Astrocyte (in vitro differentiated cells and primary cell): ENCODE data around the gene KLRC1. TPM values are rescaled to one million over a fixed set of nuclear protein-coding genes. Genes with fewer than 3 reads are reported as not detected.

Experiments used
- DNase-seq: peaks from one replicate; pipeline ENCODE4 v3.0.0-alpha.2; 2010; ENCODE audit warnings: low read depth
- FAIRE-seq: peaks from 2 replicates; lab custom pipeline; 2011; peaks lifted over from hg19 to GRCh38; lab: Jason Lieb, UNC
- H2AFZ ChIP-seq: 2 replicates; pipeline ENCODE4 v1.6.0; 2012; ENCODE audit warnings: low read depth, low read length, inconsistent platforms
- H3K27ac ChIP-seq: 2 replicates; pipeline ENCODE4 v1.5.1; 2011; ENCODE audit warnings: low read depth, low read length, inconsistent platforms
- H3K27me3 ChIP-seq: 2 replicates; pipeline ENCODE4 v1.6.0; 2011; ENCODE audit warnings: low read length, inconsistent platforms; ENCODE audit not compliant: insufficient read depth
- H3K36me3 ChIP-seq: 2 replicates; pipeline ENCODE4 v1.5.1; 2011; ENCODE audit warnings: low read length, inconsistent platforms; ENCODE audit not compliant: insufficient read depth
- H3K4me1 ChIP-seq: 2 replicates; pipeline ENCODE4 v1.5.1; 2011; ENCODE audit warnings: low read length, inconsistent platforms; ENCODE audit not compliant: insufficient read depth
- H3K4me2 ChIP-seq: 2 replicates; pipeline ENCODE4 v1.6.0; 2012; ENCODE audit warnings: low read length, inconsistent platforms
- H3K4me3 ChIP-seq: 2 replicates; pipeline ENCODE4 v1.5.1; 2011; ENCODE audit warnings: low read depth, mild to moderate bottlenecking, low read length, inconsistent platforms; ENCODE audit not compliant: insufficient read depth
- H3K79me2 ChIP-seq: 2 replicates; pipeline ENCODE4 v1.6.0; 2012; ENCODE audit warnings: mild to moderate bottlenecking, low read length, inconsistent platforms; ENCODE audit not compliant: insufficient read depth
- H3K9ac ChIP-seq: 2 replicates; pipeline ENCODE4 v1.6.0; 2012; ENCODE audit warnings: mild to moderate bottlenecking, low read length, inconsistent platforms
- H3K9me3 ChIP-seq: 2 replicates; pipeline ENCODE4 v1.5.1; 2012; ENCODE audit warnings: low read depth, mild to moderate bottlenecking, low read length, inconsistent platforms; ENCODE audit not compliant: insufficient read depth
- H4K20me1 ChIP-seq: 2 replicates; pipeline ENCODE4 v1.6.0; 2012; ENCODE audit warnings: low read length, inconsistent platforms; ENCODE audit not compliant: insufficient read depth
- H3K27ac Mint-ChIP-seq: one replicate; pipeline ENCODE4 v1.8.0; 2021; ENCODE audit warnings: mild to moderate bottlenecking, mixed read lengths; ENCODE audit not compliant: unreplicated experiment
- H3K27me3 Mint-ChIP-seq: one replicate; pipeline ENCODE4 v1.8.0; 2021; ENCODE audit warnings: low read depth, mixed read lengths; ENCODE audit not compliant: unreplicated experiment
- H3K36me3 Mint-ChIP-seq: one replicate; pipeline ENCODE4 v1.8.0; 2021; ENCODE audit warnings: low read depth, mixed read lengths; ENCODE audit not compliant: unreplicated experiment
- H3K4me1 Mint-ChIP-seq: one replicate; pipeline ENCODE4 v1.8.0; 2021; ENCODE audit warnings: low read depth, mixed read lengths; ENCODE audit not compliant: unreplicated experiment
- H3K4me3 Mint-ChIP-seq: one replicate; pipeline ENCODE4 v1.8.0; 2021; ENCODE audit warnings: mild to moderate bottlenecking, moderate library complexity, mixed read lengths; ENCODE audit not compliant: unreplicated experiment
- H3K9me3 Mint-ChIP-seq: one replicate; pipeline ENCODE4 v1.8.0; 2021; ENCODE audit warnings: mild to moderate bottlenecking, mixed read lengths; ENCODE audit not compliant: unreplicated experiment
- CTCF ChIP-seq: IDR thresholded peaks from 2 replicates; pipeline ENCODE4 v1.5.1; 2011; ENCODE audit warnings: low read depth, mild to moderate bottlenecking, inconsistent platforms, low read length, moderate library complexity; ENCODE audit not compliant: insufficient read depth
- EZH2 ChIP-seq: IDR thresholded peaks from 2 replicates; pipeline ENCODE4 v1.6.1; 2012; ENCODE audit warnings: mild to moderate bottlenecking, low read length, inconsistent platforms; ENCODE audit not compliant: insufficient read depth
- total RNA-seq: library from RNA; stranded (reverse); gene quantifications from 2 replicates; pipeline ENCODE4 v1.2.1, GENCODE V29; 2021

KLRC1 gene
- total RNA-seq, 1 donor from 2014 or later, result not detected

GRCh38 chr12:10405294-10405693 lies 47.9 kb downstream of the KLRC1 start:
- Mint-ChIP-seq H3K36me3 (no peaks in the 10 kb centered on the region), H3K9me3 (no peaks in the 10 kb centered on the region), H3K27me3 (no peaks in the 10 kb centered on the region), H3K4me1 (peaks cover 5% of the 10 kb centered on the region), H3K27ac (no peak overlapping the region), H3K4me3 (no peak overlapping the region)
- no peak overlapping the region for H3K4me3 ChIP-seq
- no peaks in the 10 kb centered on the region for H3K36me3 ChIP-seq
- H3K4me1 ChIP-seq, result no peaks in the 10 kb centered on the region
- FAIRE-seq, result no peak
- TF ChIP-seq EZH2, result no peak
- no peak for TF ChIP-seq CTCF
- no peaks in the 10 kb centered on the region for H3K27me3 ChIP-seq
- H3K9me3 ChIP-seq, result no peaks in the 10 kb centered on the region
- no peaks in the 10 kb centered on the region for H3K79me2 ChIP-seq
- no peak overlapping the region for H3K27ac ChIP-seq
- no peaks in the 10 kb centered on the region for H4K20me1 ChIP-seq
- H2AFZ ChIP-seq, result no peak overlapping the region
- H3K9ac ChIP-seq, result no peak overlapping the region
- H3K4me2 ChIP-seq, result no peak overlapping the region
- DNase-seq, result no peak

GRCh38 chr12:10404798-10405197 lies 48.4 kb downstream of the KLRC1 start:
- no peaks in the 10 kb centered on the region for H3K27me3 ChIP-seq
- TF ChIP-seq CTCF, result no peak
- TF ChIP-seq EZH2, result no peak
- H3K4me1 Mint-ChIP-seq, result peaks cover 5% of the 10 kb centered on the region
- no peak overlapping the region for H2AFZ ChIP-seq
- H3K79me2 ChIP-seq, result no peaks in the 10 kb centered on the region
- DNase-seq (no peak), FAIRE-seq (no peak)
- H3K4me1 ChIP-seq, result no peaks in the 10 kb centered on the region
- H3K9ac ChIP-seq, result no peak overlapping the region
- no peaks in the 10 kb centered on the region for H3K9me3 Mint-ChIP-seq
- no peak overlapping the region for H3K27ac ChIP-seq
- H3K27me3 Mint-ChIP-seq, result no peaks in the 10 kb centered on the region
- no peak overlapping the region for H3K4me3 Mint-ChIP-seq
- no peaks in the 10 kb centered on the region for H3K9me3 ChIP-seq
- H3K36me3 ChIP-seq, result no peaks in the 10 kb centered on the region
- H4K20me1 ChIP-seq, result no peaks in the 10 kb centered on the region
- H3K4me3 ChIP-seq, result no peak overlapping the region
- no peak overlapping the region for H3K27ac Mint-ChIP-seq
- no peaks in the 10 kb centered on the region for H3K36me3 Mint-ChIP-seq
- H3K4me2 ChIP-seq, result no peak overlapping the region

- H3K79me2 ChIP-seq, result no peaks in the 10 kb centered on the region
- no peaks in the 10 kb centered on the region for H3K27me3 Mint-ChIP-seq
- H3K36me3 Mint-ChIP-seq, result no peaks in the 10 kb centered on the region
Observed at GRCh38 chr12:10400829-10401228, 52.3 kb downstream of the KLRC1 start.

More at GRCh38 chr12:10400829-10401228, 52.3 kb downstream of the KLRC1 start:
- Histone ChIP-seq H3K36me3 (no peaks in the 10 kb centered on the region), H3K27ac (no peak overlapping the region), H3K9me3 (no peaks in the 10 kb centered on the region), H3K4me3 (no peak overlapping the region), H4K20me1 (no peaks in the 10 kb centered on the region), H3K9ac (no peak overlapping the region), H3K4me1 (no peaks in the 10 kb centered on the region), H3K27me3 (no peaks in the 10 kb centered on the region), H3K4me2 (no peak overlapping the region), H2AFZ (no peak overlapping the region)
- no peak overlapping the region for H3K27ac Mint-ChIP-seq
- H3K4me1 Mint-ChIP-seq, result peaks cover under 1% of the 10 kb centered on the region
- DNase-seq (no peak), FAIRE-seq (no peak)
- H3K9me3 Mint-ChIP-seq, result no peaks in the 10 kb centered on the region
- H3K4me3 Mint-ChIP-seq, result no peak overlapping the region
- no peak for TF ChIP-seq CTCF
